ENCODE data around the gene CHAT.

The CHAT gene

GRCh38 chr10:49613882-49614241 is at the start of gene CHAT:
Gene CHAT, plus strand, starts transcription at chr10:49614037. Its CDS starts 153 bp downstream, at chr10:49614190.
- DNase-seq (ENCODE audit: low read depth in 2 of 2) = no peak

GRCh38 chr10:49564461-49565009 is 49.3 kb upstream of the CHAT start:
- DNase-seq (ENCODE audit: low read depth in 2 of 2) = no peak

GRCh38 chr10:49567810-49568209 is 46.0 kb upstream of the CHAT start:
- no peak for DNase-seq (ENCODE audit: low read depth in 2 of 2)

- no peak for DNase-seq (ENCODE audit: low read depth in 2 of 2)
These were observed 45.6 kb upstream of the CHAT start for GRCh38 chr10:49568235-49568634.

GRCh38 chr10:49569031-49569631 is 44.7 kb upstream of the CHAT start:
- DNase-seq (ENCODE audit: low read depth in 2 of 2) = no peak

GRCh38 chr10:49571388-49571787 is 42.4 kb upstream of the CHAT start:
- no peak for DNase-seq (ENCODE audit: low read depth in 2 of 2)

DNA sequence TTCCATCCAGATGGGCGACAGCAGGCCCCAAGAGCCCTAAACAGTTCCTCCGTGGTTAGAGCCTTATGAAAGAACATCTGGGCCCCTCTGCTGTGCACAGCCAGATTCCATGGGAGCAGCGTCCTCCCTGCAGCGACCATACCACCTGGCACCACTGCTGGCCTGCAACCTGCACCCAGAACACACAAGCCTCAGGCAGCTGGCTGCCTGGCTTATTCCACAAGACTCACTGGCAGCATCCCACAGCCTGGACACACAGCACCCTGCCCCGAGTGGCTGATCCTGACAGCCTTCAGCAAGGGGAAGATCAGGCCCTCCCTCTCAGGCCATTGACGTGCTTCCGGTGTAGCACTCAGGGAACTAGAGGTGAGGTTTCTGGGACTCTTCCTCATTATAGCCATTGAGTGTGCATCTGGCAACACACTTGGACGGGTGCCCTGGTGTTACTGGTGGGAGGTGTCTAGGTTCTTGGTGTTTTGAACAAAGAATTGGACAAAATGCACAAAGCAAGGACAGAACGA is 41.2 kb upstream of the CHAT start:
- no peak for DNase-seq (ENCODE audit: low read depth in 2 of 2)

DNA sequence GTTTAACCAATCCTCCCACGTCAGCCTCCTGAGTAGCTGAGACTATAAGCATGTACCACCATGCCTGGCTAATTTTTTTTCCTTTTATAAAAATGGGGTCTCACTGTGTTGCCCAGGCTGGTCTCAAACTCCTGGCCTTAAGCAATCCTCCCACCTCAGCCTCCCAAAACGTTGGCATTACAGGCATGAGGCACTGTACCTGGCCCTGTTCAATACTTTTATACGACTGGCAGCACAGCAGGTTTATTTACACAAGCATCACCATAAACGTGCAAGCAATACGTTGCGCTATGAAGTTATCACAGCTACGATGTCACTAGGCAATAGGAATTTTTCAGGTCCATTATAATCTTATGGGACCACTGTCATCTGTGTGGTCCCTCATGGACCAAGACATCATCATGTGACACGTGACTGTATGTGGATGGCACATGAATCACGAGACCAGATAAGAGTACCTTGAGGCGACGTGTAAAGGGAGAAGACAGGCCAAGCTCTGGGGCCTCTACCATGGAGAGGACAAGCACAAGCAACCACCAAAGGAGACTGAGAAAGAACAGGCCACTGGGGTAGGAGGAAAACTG is 38.3 kb upstream of the CHAT start:
- DNase-seq (ENCODE audit: low read depth in 2 of 2) = no peak

- no peak for DNase-seq (ENCODE audit: low read depth in 2 of 2)
These were observed 36.5 kb upstream of the CHAT start for GRCh38 chr10:49577182-49577925.

GRCh38 chr10:49578392-49578791 is 35.4 kb upstream of the CHAT start:
- DNase-seq (ENCODE audit: low read depth in 2 of 2) = no peak

- peak in 1 of 2 experiments; percentile 3 for DNase-seq (ENCODE audit: low read depth in 2 of 2)
These were observed 34.2 kb upstream of the CHAT start for GRCh38 chr10:49579621-49580020.

GRCh38 chr10:49585387-49585786 is 28.4 kb upstream of the CHAT start:
- no peak for DNase-seq (ENCODE audit: low read depth in 2 of 2)

GRCh38 chr10:49587981-49588380 is 25.9 kb upstream of the CHAT start:
- DNase-seq (ENCODE audit: low read depth in 2 of 2) = no peak

DNA sequence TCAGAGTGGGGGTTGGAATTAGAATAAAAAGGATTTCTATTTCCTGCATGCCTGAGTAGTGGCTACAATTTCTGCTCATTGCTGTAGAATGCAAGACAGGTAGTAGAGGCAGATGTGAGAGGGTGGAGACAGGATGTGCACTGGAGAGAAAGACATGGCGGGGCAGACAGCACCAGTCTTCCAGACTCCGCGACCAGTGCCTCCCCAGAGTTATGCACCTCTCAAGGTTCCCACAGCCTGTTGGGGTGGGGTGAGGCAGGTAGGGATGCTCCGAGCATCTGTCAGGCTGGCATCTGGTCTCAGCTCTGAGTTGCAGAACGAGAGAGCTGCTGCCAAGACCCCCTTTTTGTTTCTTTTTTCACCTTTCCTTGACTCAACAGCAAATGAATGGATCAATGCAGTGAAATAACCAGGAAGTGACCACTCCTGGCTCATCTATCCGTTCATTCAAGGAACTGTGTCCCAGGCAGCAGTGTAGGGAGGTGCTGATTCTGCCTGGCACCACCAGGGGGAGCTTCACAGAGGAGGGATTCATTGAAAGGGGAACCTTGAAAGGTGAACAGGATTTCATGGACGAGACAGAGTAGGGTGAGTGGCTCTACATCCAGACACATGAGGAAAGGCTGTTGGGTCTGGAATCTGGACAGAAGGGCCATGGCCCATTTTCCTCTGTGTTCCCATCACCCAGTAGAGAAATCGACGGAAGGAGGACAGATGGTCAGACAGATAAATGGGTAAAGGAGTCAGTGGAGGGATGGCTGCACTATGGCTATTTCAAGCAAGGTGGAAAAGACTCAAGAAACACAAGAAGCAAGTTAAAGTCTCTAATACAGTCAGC is 20.9 kb upstream of the CHAT start:
- no peak for DNase-seq (ENCODE audit: low read depth in 2 of 2)

DNA sequence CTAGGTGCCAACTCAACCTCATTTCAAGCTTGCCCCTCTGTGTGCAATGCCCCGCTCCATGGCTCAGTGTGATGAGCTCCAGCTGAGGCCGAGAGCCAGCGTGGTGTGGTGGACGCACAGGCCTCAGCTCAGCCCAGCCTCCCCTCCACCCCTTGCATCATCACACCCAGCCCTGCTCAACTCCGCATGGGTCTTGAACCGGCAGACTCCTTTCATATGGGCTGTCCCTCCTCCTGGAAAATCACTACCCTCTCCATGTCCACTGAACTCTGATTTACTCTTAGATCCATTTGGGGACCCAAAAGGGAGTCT is 20.3 kb upstream of the CHAT start:
- DNase-seq (ENCODE audit: low read depth in 2 of 2) = no peak

- no peak for DNase-seq (ENCODE audit: low read depth in 2 of 2)
These were observed 19.8 kb upstream of the CHAT start for GRCh38 chr10:49593998-49594397.

DNA sequence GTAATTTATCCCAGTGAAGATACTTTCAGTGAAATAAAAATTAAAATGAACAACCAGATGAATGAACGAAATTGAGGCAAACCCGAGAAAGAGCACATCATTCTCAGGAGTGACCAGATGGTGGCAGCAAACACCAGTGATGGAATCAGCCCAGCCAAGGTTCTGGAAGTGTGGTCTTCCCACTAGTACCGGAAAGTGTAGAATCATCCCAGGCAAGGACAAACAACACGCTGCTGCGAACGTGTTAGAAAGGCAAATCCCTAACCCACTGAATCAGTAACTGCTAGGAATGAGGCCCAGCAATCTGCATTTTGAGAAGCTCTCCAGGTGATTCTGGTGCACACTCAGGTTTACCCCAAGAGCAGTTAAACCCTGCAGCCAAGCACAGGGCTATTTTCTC is 19.2 kb upstream of the CHAT start:
- DNase-seq (ENCODE audit: low read depth in 2 of 2) = peak in 1 of 2 experiments; percentile 12

GRCh38 chr10:49595003-49595712 is 18.7 kb upstream of the CHAT start:
- DNase-seq (ENCODE audit: low read depth in 2 of 2) = no peak

DNA sequence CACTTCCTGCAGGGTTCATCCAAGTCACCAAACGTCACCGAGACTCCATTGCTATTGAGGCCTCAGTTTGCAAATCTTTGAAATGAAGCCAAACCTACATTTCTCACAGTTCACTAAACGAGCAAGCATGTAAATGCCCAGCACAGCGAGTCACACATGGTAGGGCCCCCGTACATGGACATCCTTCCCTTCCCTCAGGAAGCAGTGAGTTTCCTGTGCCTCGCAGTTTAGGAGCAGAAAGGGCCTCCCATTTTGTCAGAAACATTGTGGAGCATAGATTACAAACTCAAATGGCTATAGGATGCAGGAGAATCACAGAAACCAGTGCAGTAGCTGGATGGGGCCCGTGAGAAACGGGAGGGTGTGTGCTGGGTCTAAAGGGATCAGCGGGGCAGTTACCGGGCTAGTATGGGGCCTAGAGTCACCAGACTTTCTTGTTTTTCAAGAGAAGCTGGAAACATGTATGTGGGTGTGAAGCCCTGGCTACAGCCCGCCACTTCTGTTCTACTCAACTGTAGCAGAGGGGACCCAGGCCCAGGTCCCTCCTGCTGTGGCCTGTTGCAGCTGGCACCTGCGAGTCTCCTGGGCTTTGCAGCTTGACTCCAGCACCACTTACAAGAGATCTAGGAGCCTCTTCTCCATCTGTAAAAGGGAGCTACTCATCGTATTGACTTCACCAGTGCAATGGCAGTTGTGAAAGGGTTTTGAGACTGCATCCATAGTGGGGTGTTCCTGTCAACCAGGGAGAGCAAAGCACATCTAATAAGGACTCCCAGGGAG is 17.9 kb upstream of the CHAT start:
- DNase-seq (ENCODE audit: low read depth in 2 of 2) = no peak

GRCh38 chr10:49596493-49596809 is 17.4 kb upstream of the CHAT start:
- DNase-seq (ENCODE audit: low read depth in 2 of 2) = no peak

- DNase-seq (ENCODE audit: low read depth in 2 of 2) = no peak
These were observed 17.0 kb upstream of the CHAT start for GRCh38 chr10:49596836-49597235.

Measured in fibroblast of skin of left biceps (primary cell).